Choroid plexus epithelial cell (primary cell): ENCODE results near the gene CATSPERZ.

ENCODE experiments used
- DNase-seq: peaks from one replicate; pipeline ENCODE4 v3.0.0-alpha.2; 2010; ENCODE audit warnings: low read depth
- H3K4me3 ChIP-seq: 2 replicates; pipeline ENCODE4 v1.5.1; 2011; ENCODE audit warnings: low read depth, mild to moderate bottlenecking, control low read depth, low read length, moderate library complexity
- CTCF ChIP-seq: conservative IDR thresholded peaks from 2 replicates; pipeline ENCODE4 v1.5.1; 2011; ENCODE audit warnings: low read depth, mild to moderate bottlenecking, control low read depth, inconsistent platforms, low read length, moderate library complexity

The CATSPERZ gene

GRCh38 chr11:64288353-64288750 is 11.8 kb upstream of the CATSPERZ start:
- no peak overlapping the region for H3K4me3 ChIP-seq
- DNase-seq = no peak
- no peak for TF ChIP-seq CTCF

- no peak for TF ChIP-seq CTCF
- no peak overlapping the region for H3K4me3 ChIP-seq
- DNase-seq = no peak
These were observed 11.1 kb upstream of the CATSPERZ start for GRCh38 chr11:64289002-64289564.

GRCh38 chr11:64290352-64291261 is 9.6 kb upstream of the CATSPERZ start:
- no peak for TF ChIP-seq CTCF
- DNase-seq = no peak
- no peak overlapping the region for H3K4me3 ChIP-seq

GRCh38 chr11:64291262-64291751 is 8.9 kb upstream of the CATSPERZ start, which contains the start of gene KCNK4:
Gene KCNK4 (plus strand): TSS chr11:64291302. CDS start chr11:64293019, 1,717 bp downstream.
- no peak within 1 kb of the TSS for H3K4me3 ChIP-seq
- DNase-seq = no peak

GRCh38 chr11:64291752-64292459 is 8.3 kb upstream of the CATSPERZ start:
- no peak overlapping the region for H3K4me3 ChIP-seq
- DNase-seq = no peak
- no peak for TF ChIP-seq CTCF

More at GRCh38 chr11:64291262-64291751, 8.9 kb upstream of the CATSPERZ start, which contains the start of gene KCNK4:
- TF ChIP-seq CTCF = no peak

GRCh38 chr11:64292460-64293254 is 7.5 kb upstream of the CATSPERZ start:
- H3K4me3 ChIP-seq = no peak overlapping the region
- no peak for DNase-seq
- TF ChIP-seq CTCF = no peak
